ENCODE results near the gene TNNI2.

Gene TNNI2

GRCh38 chr11:1889941-1890855 is 51.4 kb downstream of the TNNI2 start:
- H3K36me3 ChIP-seq (ENCODE audit: control insufficient read depth in 2 of 2, insufficient read depth in 1 of 2, low read length in 2 of 2) = no peaks in the 10 kb centered on the region
- TF ChIP-seq ZNF747 (tag by site-specific recombination; IDR thresholded peaks at IDR 0.05) (no peak), YY1 (tag by site-specific recombination; IDR thresholded peaks at IDR 0.05) (no peak), FEZF1 (tag by site-specific recombination; IDR thresholded peaks at IDR 0.05) (no peak), ZNF585B (tag by site-specific recombination; IDR thresholded peaks at IDR 0.05) (no peak), ZNF654 (tag by site-specific recombination; IDR thresholded peaks at IDR 0.05; ENCODE audit: low read depth) (no peak), HOXA7 (CRISPR knock-in tag; IDR thresholded peaks at IDR 0.05; ENCODE audit: borderline replicate concordance) (no peak)
- no peak overlapping the region for H3K27ac ChIP-seq (ENCODE audit: extremely low read depth, low read depth, low read length)
- ChIA-PET POLR2A (no interaction called here), CTCF (interaction anchor here (0.6 to 2.1 kb wide), 3 partner anchors 8 to 14 kb away, joined by 3 to 7 read pairs (median 5); no protein-coding TSS in a partner anchor)
- H3K4me1 ChIP-seq (ENCODE audit: control insufficient read depth, insufficient read depth, low read length) = no peaks in the 10 kb centered on the region
- H3K4me3 ChIP-seq (ENCODE audit: low read depth, low read length) = no peak overlapping the region
- H3K9me3 ChIP-seq (ENCODE audit: control insufficient read depth, insufficient read depth, low read depth, low read length) = no peaks in the 10 kb centered on the region

Data from HEK293 (cell line).